NK-92 treated with Interleukin-12 subunit alpha and Interleukin-12 subunit beta, amount 100 ng/mL, for 24 hours (cell line): Measurements from ENCODE around the gene TMEM39A.

Experiments used
- DNase-seq: peaks from one replicate; lab custom pipeline; 2025; lab: John Stamatoyannopoulos, UW

The TMEM39A gene

DNA sequence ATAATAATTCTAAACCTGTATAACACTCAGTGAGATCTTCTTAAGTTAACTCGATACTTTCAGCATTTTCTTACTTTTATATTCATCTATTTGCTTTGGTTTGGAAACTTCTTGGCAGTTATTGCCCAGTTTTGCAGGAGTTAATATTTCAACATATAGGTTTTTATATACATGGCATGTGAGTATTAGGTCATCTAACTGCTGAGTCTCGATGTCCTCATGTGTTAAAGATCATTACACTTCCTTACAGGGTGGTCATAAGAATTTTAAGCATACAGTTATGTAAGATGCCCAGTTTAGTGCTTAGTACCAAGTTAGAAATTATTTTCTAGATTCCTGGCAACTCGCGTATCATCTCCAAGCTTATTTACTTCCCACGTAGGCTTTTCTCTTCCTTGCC, 62.9 kb downstream of the TMEM39A start:
- no peak for DNase-seq

DNA sequence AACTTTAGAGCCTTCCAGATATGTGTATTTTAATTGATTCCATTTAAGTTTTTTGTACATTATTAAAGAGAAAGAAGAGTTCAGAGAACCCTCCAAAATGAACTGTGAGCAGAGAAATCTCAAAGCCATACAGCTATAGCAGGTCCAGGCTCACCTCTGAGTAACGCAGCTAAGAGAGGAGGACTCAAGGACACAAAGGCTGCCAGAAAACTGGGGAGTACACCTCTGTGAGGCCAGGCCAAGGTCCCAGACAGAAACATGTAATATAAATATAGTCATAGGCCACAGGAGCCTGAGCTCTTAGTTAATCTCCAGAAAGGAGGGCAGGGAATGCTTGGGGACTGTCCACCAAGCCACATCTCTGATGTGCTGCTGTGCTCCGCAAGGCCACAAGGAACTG, 66.5 kb downstream of the TMEM39A start:
- no peak for DNase-seq

DNA sequence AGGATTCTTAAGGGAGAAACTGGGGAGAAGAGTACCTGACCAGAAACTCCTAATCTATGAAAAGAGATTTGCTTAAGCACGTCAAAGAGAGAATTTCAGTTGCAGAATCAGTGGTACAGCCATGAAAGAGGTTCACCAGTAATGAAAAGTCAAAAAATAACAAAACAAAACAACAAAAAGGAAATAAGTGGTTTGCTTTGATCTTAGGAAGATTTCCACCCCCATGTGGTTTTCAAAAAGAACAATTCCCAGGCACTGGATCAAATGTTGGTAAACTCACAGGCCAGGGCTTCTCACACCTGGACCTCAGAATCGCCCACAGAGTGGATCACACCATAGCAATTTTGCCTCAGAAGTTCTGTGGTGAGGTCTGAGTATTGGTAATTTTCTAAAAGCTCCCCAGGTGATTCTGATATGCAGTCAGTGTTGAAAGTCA, 67.5 kb downstream of the TMEM39A start:
- DNase-seq: no peak

DNA sequence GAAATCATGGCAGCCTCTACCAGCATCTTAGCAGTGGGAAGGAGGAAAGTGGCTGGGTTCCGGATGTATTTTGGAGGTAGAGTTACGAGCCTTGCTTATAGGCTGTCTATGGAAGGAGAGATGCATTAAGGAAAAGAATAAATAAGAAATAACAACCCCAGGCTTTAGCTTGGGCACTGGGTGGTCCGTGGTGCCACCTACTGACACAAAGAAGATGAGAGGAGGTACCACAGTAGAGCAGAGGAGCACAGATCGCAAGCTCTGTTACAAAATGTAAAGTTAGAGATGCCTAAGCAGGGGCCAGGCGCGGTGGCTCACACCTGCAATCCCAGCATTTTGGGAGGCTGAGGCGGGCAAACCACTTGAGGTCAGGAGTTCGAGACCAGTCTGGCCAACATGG, 74.8 kb downstream of the TMEM39A start:
- DNase-seq: no peak

DNA sequence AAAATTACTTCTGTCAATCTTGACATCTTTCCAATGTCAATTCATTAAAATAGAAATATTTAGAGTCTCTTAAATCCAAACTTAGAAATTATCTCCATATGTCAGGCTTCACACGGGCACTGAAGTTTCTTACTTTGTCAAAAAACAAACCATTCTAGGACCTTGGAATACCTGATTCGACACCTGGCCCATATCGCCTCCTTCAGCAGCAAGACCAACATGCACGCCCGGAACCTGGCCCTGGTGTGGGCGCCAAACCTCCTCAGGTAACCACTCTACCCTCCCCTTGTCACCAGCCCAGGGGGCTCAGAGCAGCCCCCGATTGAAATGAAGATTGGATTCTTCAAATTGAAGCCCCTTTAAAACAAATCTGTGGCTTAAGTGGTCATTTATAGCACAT, 81.3 kb downstream of the TMEM39A start:
- DNase-seq: no peak

DNA sequence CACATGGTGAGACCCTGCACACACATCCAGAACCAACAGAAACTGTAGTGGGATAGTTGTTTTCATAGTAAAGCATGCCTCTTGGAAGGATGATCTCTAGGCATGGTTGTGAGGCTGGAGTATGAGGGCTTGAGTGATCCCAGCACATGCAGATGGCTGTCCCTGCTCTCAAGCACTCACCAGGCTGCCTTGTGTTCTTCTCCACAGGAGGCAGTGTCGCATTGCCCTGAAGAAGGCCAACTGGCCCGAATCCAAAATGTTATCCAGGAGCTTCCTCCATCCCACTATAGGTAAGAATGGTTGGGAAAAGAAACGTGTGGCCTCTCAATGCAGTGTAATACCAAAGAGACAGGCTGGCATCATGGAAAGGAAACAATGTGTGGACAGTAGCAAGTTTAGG, 82.7 kb downstream of the TMEM39A start:
- DNase-seq: no peak
